ENCODE results near the gene SSBP4. TPM values are rescaled to one million over a fixed set of nuclear protein-coding genes. Genes with fewer than 3 reads are reported as not detected.
A peak's percentile ranks its signal among the peaks of the same experiment; 100 is the strongest.

Gene SSBP4
- total RNA-seq, 1 experiment from 2014 or later = 164 TPM

GRCh38 chr19:18467978-18468377, 48.8 kb downstream of the SSBP4 start:
- peaks cover 19% of the 10 kb centered on the region; the same call in 1 of the 2 replicates for H3K79me2 ChIP-seq (ENCODE audit: insufficient read depth, low read length)
- H4K20me1 ChIP-seq (ENCODE audit: insufficient read depth) = no peaks in the 10 kb centered on the region
- no peak overlapping the region for H3K4me3 ChIP-seq (replicated peaks in 1 of 2; ENCODE audit: low read depth in 1 of 2, low read length in 2 of 2)
- DNase-seq (ENCODE audit: low read depth, low spot score) = no peak
- ChIA-PET RAD21 (ENCODE audit: low non-redundant PET in 1 of 2, low total read pairs in 2 of 2, uncharacterized antibody in 2 of 2, unreplicated experiment in 2 of 2) (no interaction called here), CTCF (interaction anchor here (1.3 kb wide), 1 partner anchor 14 kb away, joined by 4 read pairs; no protein-coding TSS in a partner anchor), POLR2A (no interaction called here)
- no peaks in the 10 kb centered on the region for H3K27me3 ChIP-seq (ENCODE audit: insufficient read depth, low read length)
- TF ChIP-seq EGR1 (IDR thresholded peaks at IDR 0.05; ENCODE audit: low read depth) (no peak), CBX3 (IDR thresholded peaks at IDR 0.05; ENCODE audit: low read depth) (no peak), ATF3 (IDR thresholded peaks at IDR 0.05) (no peak)
- no peaks in the 10 kb centered on the region for H3K9me3 ChIP-seq (ENCODE audit: control insufficient read depth in 1 of 2, insufficient read depth in 1 of 2, low read depth in 1 of 2, low read length in 2 of 2)
- H3K9ac ChIP-seq (ENCODE audit: low read length) = no peak overlapping the region
- H3K4me1 ChIP-seq (ENCODE audit: control insufficient read depth in 1 of 2, insufficient read depth in 2 of 2, low read length in 2 of 2) = peaks cover 13 to 32% of the 10 kb centered on the region in 2 experiments
- peak overlapping the region; percentile 26; the same call in 1 of the 2 replicates for H3K27ac ChIP-seq (ENCODE audit: low read depth, low read length)
- H2AFZ ChIP-seq (ENCODE audit: low read depth, low read length, poor library complexity, severe bottlenecking) = no peak overlapping the region
- no peak overlapping the region for H3K4me2 ChIP-seq (ENCODE audit: low read length)
- H3K9me2 ChIP-seq (ENCODE audit: insufficient read depth) = no peaks in the 10 kb centered on the region
- 0 out of 4 replicates have a peak, but pooled peaks cover 0 to 2% of the 10 kb centered on the region in 2 experiments for H3K36me3 ChIP-seq (ENCODE audit: control insufficient read depth in 1 of 2, insufficient read depth in 2 of 2, low read length in 2 of 2)
- ATAC-seq = no peak
- intact Hi-C loops (cut with micrococcal nuclease) = loop anchor here (5.0 kb wide), 3 partner anchors 104 to 209 kb away; partner anchors contain the start of gene UBA52
- no TSS peak for BruUV-seq (replicated peaks)

- no peak overlapping the region for H3K9ac ChIP-seq (ENCODE audit: low read length)
- TF ChIP-seq CEBPB (IDR thresholded peaks at IDR 0.05; ENCODE audit: low read depth) (no peak), SRF (IDR thresholded peaks at IDR 0.05; ENCODE audit: low read depth) (no peak), YY1 (IDR thresholded peaks at IDR 0.05; ENCODE audit: extremely low read depth, insufficient replicate concordance, low read depth, low read length) (no peak), SP1 (IDR thresholded peaks at IDR 0.05; ENCODE audit: low read depth) (no peak), JUND (IDR thresholded peaks at IDR 0.05) (no peak), EZH2phosphoT487 (IDR thresholded peaks at IDR 0.05; ENCODE audit: borderline replicate concordance) (no peak), EZH2 (IDR thresholded peaks at IDR 0.05) (no peak), FOSL1 (IDR thresholded peaks at IDR 0.05; ENCODE audit: low read depth) (no peak), CBX3 (IDR thresholded peaks at IDR 0.05; ENCODE audit: low read depth) (no peak), ZFX (IDR thresholded peaks at IDR 0.05) (no peak), REST (IDR thresholded peaks at IDR 0.05; ENCODE audit: low read depth) (no peak)
- ChIA-PET POLR2A (no interaction called here), CTCF (interaction anchor here (1.3 kb wide), 1 partner anchor 15 kb away, joined by 4 read pairs; no protein-coding TSS in a partner anchor), RAD21 (ENCODE audit: low non-redundant PET in 1 of 2, low total read pairs in 2 of 2, uncharacterized antibody in 2 of 2, unreplicated experiment in 2 of 2) (no interaction called here)
- no peaks in the 10 kb centered on the region for H3K27me3 ChIP-seq (ENCODE audit: insufficient read depth, low read length)
- no peak overlapping the region for H3K4me3 ChIP-seq (replicated peaks in 1 of 2; ENCODE audit: low read depth in 1 of 2, low read length in 2 of 2)
- H3K9me3 ChIP-seq (ENCODE audit: control insufficient read depth in 1 of 2, insufficient read depth in 1 of 2, low read depth in 1 of 2, low read length in 2 of 2) = no peaks in the 10 kb centered on the region
- intact Hi-C loops (cut with micrococcal nuclease) = loop anchor here (5.0 kb wide), 3 partner anchors 104 to 209 kb away; partner anchors contain the start of gene UBA52
- BruUV-seq (replicated peaks) = no TSS peak
- peaks cover 13 to 32% of the 10 kb centered on the region in 2 experiments for H3K4me1 ChIP-seq (ENCODE audit: control insufficient read depth in 1 of 2, insufficient read depth in 2 of 2, low read length in 2 of 2)
- no peaks in the 10 kb centered on the region for H4K20me1 ChIP-seq (ENCODE audit: insufficient read depth)
- 0 out of 4 replicates have a peak, but pooled peaks cover 0 to 2% of the 10 kb centered on the region in 2 experiments for H3K36me3 ChIP-seq (ENCODE audit: control insufficient read depth in 1 of 2, insufficient read depth in 2 of 2, low read length in 2 of 2)
- no peak overlapping the region for H2AFZ ChIP-seq (ENCODE audit: low read depth, low read length, poor library complexity, severe bottlenecking)
- ATAC-seq (no peak), DNase-seq (ENCODE audit: low read depth, low spot score) (no peak)
- no peaks in the 10 kb centered on the region for H3K9me2 ChIP-seq (ENCODE audit: insufficient read depth)
- H3K27ac ChIP-seq (ENCODE audit: low read depth, low read length) = peak overlapping the region; percentile 37; the same call in 1 of the 2 replicates
- H3K79me2 ChIP-seq (ENCODE audit: insufficient read depth, low read length) = peaks cover 24% of the 10 kb centered on the region; the same call in 1 of the 2 replicates
- no peak overlapping the region for H3K4me2 ChIP-seq (ENCODE audit: low read length)
Measured at GRCh38 chr19:18468517-18468916, 49.3 kb downstream of the SSBP4 start.

Data from HCT116 (cell line).